Measurements from ENCODE around the gene RXRG. TPM values are rescaled to one million over a fixed set of nuclear protein-coding genes. Genes with fewer than 3 reads are reported as not detected.

The RXRG gene
- total RNA-seq = 9.1 TPM
- long read RNA-seq, transcript RXRG-201 (10 exons, 2,041 nt) = major isoform, 18 of 18 reads
- long read RNA-seq, partial matches to known transcripts = 0 of 18 reads
- long read RNA-seq, other reads (novel, unspliced or antisense) = 0 of 18 reads

- ATAC-seq = peak; percentile 77
- H3K4me3 ChIP-seq = peak within 1 kb of the TSS; percentile 42
- peaks cover 10% of the 10 kb centered on the region for H3K4me1 ChIP-seq
- H3K27me3 ChIP-seq = peaks cover 12% of the 10 kb centered on the region
- no peaks in the 10 kb centered on the region for H3K9me3 ChIP-seq
- H3K27ac ChIP-seq = peak within 1 kb of the TSS; percentile 52
- peak; percentile 77 for DNase-seq
- intact Hi-C loops (cut with DNase I) = no loop called here
- H3K36me3 ChIP-seq = no peaks in the 10 kb centered on the region
- TF ChIP-seq, protein P1, sequence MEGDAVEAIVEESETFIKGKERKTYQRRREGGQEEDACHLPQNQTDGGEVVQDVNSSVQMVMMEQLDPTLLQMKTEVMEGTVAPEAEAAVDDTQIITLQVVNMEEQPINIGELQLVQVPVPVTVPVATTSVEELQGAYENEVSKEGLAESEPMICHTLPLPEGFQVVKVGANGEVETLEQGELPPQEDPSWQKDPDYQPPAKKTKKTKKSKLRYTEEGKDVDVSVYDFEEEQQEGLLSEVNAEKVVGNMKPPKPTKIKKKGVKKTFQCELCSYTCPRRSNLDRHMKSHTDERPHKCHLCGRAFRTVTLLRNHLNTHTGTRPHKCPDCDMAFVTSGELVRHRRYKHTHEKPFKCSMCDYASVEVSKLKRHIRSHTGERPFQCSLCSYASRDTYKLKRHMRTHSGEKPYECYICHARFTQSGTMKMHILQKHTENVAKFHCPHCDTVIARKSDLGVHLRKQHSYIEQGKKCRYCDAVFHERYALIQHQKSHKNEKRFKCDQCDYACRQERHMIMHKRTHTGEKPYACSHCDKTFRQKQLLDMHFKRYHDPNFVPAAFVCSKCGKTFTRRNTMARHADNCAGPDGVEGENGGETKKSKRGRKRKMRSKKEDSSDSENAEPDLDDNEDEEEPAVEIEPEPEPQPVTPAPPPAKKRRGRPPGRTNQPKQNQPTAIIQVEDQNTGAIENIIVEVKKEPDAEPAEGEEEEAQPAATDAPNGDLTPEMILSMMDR (IDR thresholded peaks at IDR 0.05) = no peak
These were observed at the start of gene RXRG for GRCh38 chr1:165444897-165445370. RXRG (minus strand) TSS chr1:165445126; CDS start chr1:165444893, 233 bp downstream.

- DNase-seq (no peak), ATAC-seq (no peak)
- intact Hi-C loops (cut with DNase I) = no loop called here
These were observed 48.0 kb upstream of the RXRG start for GRCh38 chr1:165492845-165493373.

DNA sequence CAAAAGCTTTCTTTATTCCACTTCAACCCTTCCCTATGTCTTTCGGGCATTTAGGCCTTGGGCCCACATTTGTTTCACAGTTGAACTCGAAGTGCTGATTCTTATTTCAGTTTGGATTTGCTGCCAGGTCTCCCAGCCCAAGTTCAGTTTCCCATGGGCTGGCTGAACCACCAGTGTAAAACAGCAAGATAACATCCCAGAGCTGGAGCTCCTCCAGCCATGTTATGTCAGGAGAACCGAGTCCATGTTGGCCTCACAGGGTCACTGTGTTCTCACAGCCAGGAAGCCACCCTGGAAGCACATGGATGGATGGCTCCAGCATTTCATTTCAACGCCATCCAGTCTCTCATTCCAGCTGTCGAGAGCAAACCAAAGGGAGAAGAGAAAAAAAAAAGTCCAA lies 45.2 kb upstream of the RXRG start:
- no peak overlapping the region for H3K27ac ChIP-seq
- H3K36me3 ChIP-seq = no peaks in the 10 kb centered on the region
- no peaks in the 10 kb centered on the region for H3K4me1 ChIP-seq
- H3K9me3 ChIP-seq = no peaks in the 10 kb centered on the region
- TF ChIP-seq, protein P1 (IDR thresholded peaks at IDR 0.05) = no peak
- intact Hi-C loops (cut with DNase I) = loop anchor here (2.0 kb wide), 1 partner anchor 33 kb away; no protein-coding TSS in a partner anchor
- ATAC-seq (no peak), DNase-seq (no peak)
- no peaks in the 10 kb centered on the region for H3K27me3 ChIP-seq
- no peak overlapping the region for H3K4me3 ChIP-seq

More at GRCh38 chr1:165492845-165493373, 48.0 kb upstream of the RXRG start:
- Histone ChIP-seq H3K36me3 (no peaks in the 10 kb centered on the region), H3K27ac (no peak overlapping the region), H3K4me1 (no peaks in the 10 kb centered on the region), H3K27me3 (peaks cover 4% of the 10 kb centered on the region), H3K9me3 (no peaks in the 10 kb centered on the region), H3K4me3 (no peak overlapping the region)
- TF ChIP-seq, protein P1 (IDR thresholded peaks at IDR 0.05) = no peak

- no peak for ATAC-seq
- intact Hi-C loops (cut with DNase I) = no loop called here
- TF ChIP-seq, protein P1 (IDR thresholded peaks at IDR 0.05) = no peak
These were observed 43.0 kb upstream of the RXRG start for GRCh38 chr1:165487921-165488320.

DNA sequence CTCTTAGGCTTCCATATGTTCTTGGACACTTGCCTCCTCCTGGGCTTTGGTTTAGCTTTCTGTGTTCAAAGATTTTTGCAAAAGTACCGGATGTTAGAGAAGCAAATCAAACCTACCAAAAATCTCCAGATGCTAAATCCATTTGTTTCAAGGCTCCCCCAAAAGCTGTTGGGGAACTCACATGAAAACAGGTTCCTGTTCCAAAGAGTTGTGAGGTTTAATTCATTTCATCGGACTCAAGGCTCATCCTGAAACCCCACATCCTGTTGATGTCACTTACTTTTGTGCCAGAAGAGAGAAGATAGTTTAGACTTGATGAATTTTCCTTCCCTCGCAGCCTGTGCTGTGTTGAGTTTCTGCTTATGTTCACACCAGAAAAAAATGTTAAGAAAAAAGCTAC lies 41.7 kb upstream of the RXRG start:
- ATAC-seq (no peak), DNase-seq (no peak)
- Histone ChIP-seq H3K4me3 (no peak overlapping the region), H3K27me3 (no peaks in the 10 kb centered on the region), H3K9me3 (no peaks in the 10 kb centered on the region), H3K27ac (no peak overlapping the region), H3K4me1 (no peaks in the 10 kb centered on the region), H3K36me3 (no peaks in the 10 kb centered on the region)
- TF ChIP-seq, protein P1 (IDR thresholded peaks at IDR 0.05) = no peak
- intact Hi-C loops (cut with DNase I) = no loop called here

More at GRCh38 chr1:165487921-165488320, 43.0 kb upstream of the RXRG start:
- Histone ChIP-seq H3K36me3 (no peaks in the 10 kb centered on the region), H3K27ac (no peak overlapping the region), H3K4me3 (no peak overlapping the region), H3K27me3 (no peaks in the 10 kb centered on the region), H3K4me1 (no peaks in the 10 kb centered on the region), H3K9me3 (no peaks in the 10 kb centered on the region)
- DNase-seq = no peak

All from upper lobe of right lung (tissue), 1 donor.